Adrenal gland (tissue), 12 donors: ENCODE results near the gene CCDC169. TPM values are rescaled to one million over a fixed set of nuclear protein-coding genes. Genes with fewer than 3 reads are reported as not detected.

Source experiments
- DNase-seq, 7 donors: peaks; one replicate each; pipeline ENCODE4 v3.0.0-alpha.2; 2019 to 2020
- H3K27ac ChIP-seq, 5 donors: fragments of 200-600 bp; sonication (generic) in 4 of 5; 1 replicate in 3 of 5; 2 replicates in 2 of 5; pipeline versions ENCODE4 v1.5.1 to v1.8.0; 2016 to 2020; ENCODE audit warnings: mild to moderate bottlenecking in 1 of 5
- H3K27me3 ChIP-seq: fragments of 200-600 bp; 2 replicates; pipeline ENCODE4 v1.8.0; 2021
- H3K36me3 ChIP-seq, 2 donors: fragments of 200-600 bp; replicated peaks in 1 of 2; 1 replicate in 1 of 2; 2 replicates in 1 of 2; pipeline versions ENCODE4 v1.5.1 to v1.8.0; 2018 to 2022
- H3K4me1 ChIP-seq, 2 donors: fragments of 200-600 bp; replicated peaks in 1 of 2; 1 replicate in 1 of 2; 2 replicates in 1 of 2; pipeline versions ENCODE4 v1.5.1 to v1.8.0; 2018 to 2021
- H3K4me3 ChIP-seq, 4 donors: fragments of 200-600 bp; sonication (generic) in 3 of 4; one replicate each; pipeline ENCODE4 v1.5.1; 2016 to 2018
- H3K9me3 ChIP-seq, 3 donors: fragments of 200-600 bp; sonication (generic) in 1 of 3; replicated peaks in 1 of 3; 1 replicate in 2 of 3; 2 replicates in 1 of 3; pipeline versions ENCODE4 v1.5.1 to v1.8.0; 2016 to 2021
- CTCF ChIP-seq, 6 experiments: fragments of 450-650 bp in 4 of 6; fragments of 200-600 bp in 2 of 6; sonication (generic) in 1 of 6; IDR thresholded peaks; 1 replicate in 5 of 6; 2 replicates in 1 of 6; pipeline versions ENCODE4 v1.5.1 to v1.8.0; 2016 to 2021; ENCODE audit warnings: antibody characterized with exemption in 6 of 6, mild to moderate bottlenecking in 2 of 6, moderate library complexity in 1 of 6
- POLR2A ChIP-seq, 2 donors: fragments of 450-650 bp; IDR thresholded peaks; one replicate each; pipeline ENCODE4 v1.6.1; 2017; ENCODE audit warnings: antibody characterized with exemption in 2 of 2, mild to moderate bottlenecking in 2 of 2, moderate library complexity in 1 of 2
- WGBS, 4 donors: extraction: QIAGEN DNeasy Blood & Tissue Kit in 2 of 4; methylation state at CpG; one replicate each; pipeline versions ENCODE4 v1.1.5 to v1.1.7; 2013 to 2017; 5-methylcytosine and 5-hydroxymethylcytosine counted together
- intact Hi-C, 2 donors: fragments of 100-400 bp; cut with DNase I; formaldehyde crosslinking; loops; one replicate each; pipeline versions ENCODE4 v1.14.1 to v1.15.0; 2022 to 2023
- polyA plus RNA-seq, 3 donors: library from polyadenylated mRNA; stranded (reverse); fragments of 200-250 nt in 2 of 3; fragments of 350-450 nt in 1 of 3; fragmentation: Illumina TruSeq in 1 of 3; extraction: RNeasy Lipid Tissue Mini Kit (QIAGEN cat#74804) in 1 of 3; gene quantifications; one replicate each; pipeline ENCODE4 v1.2.3, GENCODE V29; 2013 to 2014
- total RNA-seq, 9 donors: library from RNA; depleted of rRNA in 4 of 9; stranded (reverse); fragments of >200 nt in 4 of 9; fragments of 120-200 nt in 1 of 9; fragmentation: NEBNext Ultra II Directional in 1 of 9; extraction: Animal tissue kit (Norgen Biotek cat#: 25700) in 1 of 9; gene quantifications; one replicate each; pipeline versions ENCODE4 v1.1.0 to v1.2.4, GENCODE V29; 2013 to 2023
- donor health status: healthy with polysubstance abuse.
- donor health status: Bipolar disorder and iron deficiency.
- donor health status: DM: yes; HTN: yes; CAD: no.
- donor health status: DM: no; HTN: no; CAD: no.
- donor health status: DM: no; HTN: no; CAD: no.
- donor health status: DM: yes; HTN: yes; CAD: no.

Gene CCDC169
- total and polyA plus RNA-seq, 12 donors, result 0.18 to 3.7 (median 1.7) TPM

DNA sequence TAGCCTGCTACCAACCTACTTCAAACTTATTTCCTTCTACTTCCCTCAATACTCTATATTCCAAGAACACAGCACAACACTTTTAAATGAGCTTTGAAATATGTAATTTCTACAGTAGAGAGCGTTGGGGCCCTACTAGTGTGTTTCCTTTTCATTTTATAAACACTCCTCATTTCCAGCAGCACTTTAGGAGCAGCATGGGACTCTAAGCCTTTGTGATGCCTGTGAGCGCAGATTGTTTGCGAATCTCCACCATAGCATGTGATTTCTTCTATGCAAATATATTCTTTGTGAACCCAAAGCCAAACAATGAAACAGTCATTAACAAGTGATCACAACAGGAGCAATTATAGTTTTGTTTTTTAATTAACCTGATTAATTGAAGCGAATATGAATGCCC is 86.9 kb downstream of the CCDC169 start:
- WGBS, 4 donors, result 89 to 96% (median 91%) methylated on average over 4 of the region's 4 CpGs

GRCh38 chr13:36207672-36208071 is 89.9 kb downstream of the CCDC169 start:
- H3K4me3 ChIP-seq, result no peak overlapping the region
- no peaks in the 10 kb centered on the region for H3K27me3 ChIP-seq
- TF ChIP-seq POLR2A (IDR thresholded peaks at IDR 0.05) (no peak), CTCF (IDR thresholded peaks at IDR 0.05) (no peak)
- DNase-seq, result no peak
- no peaks in the 10 kb centered on the region for H3K9me3 ChIP-seq
- intact Hi-C loops, result no loop called here
- H3K4me1 ChIP-seq, result no peaks in the 10 kb centered on the region
- no peaks in the 10 kb centered on the region for H3K36me3 ChIP-seq
- 75 to 86% (median 83%) methylated on average over 5 of the region's 5 CpGs for WGBS, 4 donors
- H3K27ac ChIP-seq, result no peak overlapping the region

More for the DNA sequence above, 86.9 kb downstream of the CCDC169 start:
- no peak overlapping the region for H3K4me3 ChIP-seq
- H3K36me3 ChIP-seq, result no peaks in the 10 kb centered on the region
- TF ChIP-seq POLR2A (IDR thresholded peaks at IDR 0.05) (no peak), CTCF (IDR thresholded peaks at IDR 0.05) (no peak)
- H3K4me1 ChIP-seq, result no peaks in the 10 kb centered on the region
- intact Hi-C loops, result no loop called here
- H3K27ac ChIP-seq, result no peak overlapping the region
- no peaks in the 10 kb centered on the region for H3K9me3 ChIP-seq
- H3K27me3 ChIP-seq, result no peaks in the 10 kb centered on the region
- no peak for DNase-seq

DNA sequence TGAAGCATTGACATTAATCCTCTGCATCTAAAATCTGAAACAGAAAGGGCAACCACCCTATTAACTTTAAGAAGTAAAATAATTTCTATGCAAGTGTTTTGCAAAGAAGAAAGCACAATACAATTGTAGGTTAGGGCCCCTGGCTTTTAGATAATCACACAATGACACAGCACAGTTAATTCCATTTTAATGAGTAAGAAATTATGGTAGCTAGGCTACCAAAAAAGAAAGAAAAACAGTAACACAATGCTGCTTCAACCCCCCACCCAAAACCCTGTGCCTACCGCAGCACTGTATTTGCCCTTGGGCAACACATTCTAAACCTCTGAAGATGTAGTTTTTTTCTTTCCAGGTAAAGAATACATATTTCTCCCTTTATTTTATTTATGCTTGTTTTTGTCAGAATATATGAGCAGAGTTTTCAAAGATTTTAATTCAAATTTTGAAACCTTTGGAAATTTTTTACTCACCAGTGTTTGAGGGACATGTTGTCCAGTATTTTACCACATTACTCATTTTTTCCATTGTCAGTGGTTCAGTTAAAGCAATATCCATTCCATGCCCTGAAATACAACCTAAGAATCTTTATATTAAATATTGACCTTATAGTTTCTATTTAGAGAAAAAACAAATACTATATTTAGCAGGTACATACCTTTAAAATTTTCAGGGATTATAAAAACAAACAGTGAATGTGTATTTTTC is 104.3 kb downstream of the CCDC169 start:
- WGBS, 4 donors, result 84 to 92% (median 86%) methylated on average over 1 of the region's 1 CpG

DNA sequence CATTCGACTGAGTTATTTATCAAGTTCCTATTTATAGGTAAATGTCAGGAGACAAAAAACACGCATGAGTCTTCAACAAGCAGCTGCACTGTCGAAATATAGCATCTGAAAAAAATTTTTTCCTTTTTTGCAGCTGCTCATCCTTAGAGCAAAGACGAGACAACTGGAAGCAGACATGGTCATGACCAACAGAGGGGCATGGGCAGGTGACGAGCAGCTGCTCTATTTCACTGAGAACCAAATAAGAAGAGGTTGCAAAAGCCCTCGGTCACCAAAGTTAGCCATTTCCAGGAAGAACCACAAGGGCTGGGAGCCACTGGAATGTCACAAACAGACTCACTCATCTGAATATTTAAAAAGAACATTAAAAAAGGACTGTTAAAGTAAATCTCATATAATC is 105.4 kb downstream of the CCDC169 start:
- WGBS, 4 donors, result 77 to 89% (median 86%) methylated on average over 6 of the region's 6 CpGs
- Histone ChIP-seq H3K27me3 (no peaks in the 10 kb centered on the region), H3K4me1 (no peaks in the 10 kb centered on the region), H3K4me3 (no peak overlapping the region), H3K27ac (no peak overlapping the region), H3K9me3 (no peaks in the 10 kb centered on the region), H3K36me3 (no peaks in the 10 kb centered on the region)
- intact Hi-C loops, result no loop called here
- no peak for DNase-seq
- TF ChIP-seq CTCF (IDR thresholded peaks at IDR 0.05) (no peak), POLR2A (IDR thresholded peaks at IDR 0.05) (no peak)

More for the DNA sequence above, 104.3 kb downstream of the CCDC169 start:
- no peak for DNase-seq
- no peaks in the 10 kb centered on the region for H3K9me3 ChIP-seq
- intact Hi-C loops, result no loop called here
- TF ChIP-seq CTCF (IDR thresholded peaks at IDR 0.05) (no peak), POLR2A (IDR thresholded peaks at IDR 0.05) (no peak)
- no peak overlapping the region for H3K4me3 ChIP-seq
- no peaks in the 10 kb centered on the region for H3K27me3 ChIP-seq
- H3K27ac ChIP-seq, result no peak overlapping the region
- H3K36me3 ChIP-seq, result no peaks in the 10 kb centered on the region
- no peaks in the 10 kb centered on the region for H3K4me1 ChIP-seq
